Astrocyte (in vitro differentiated cells and primary cell): Measurements from ENCODE around the gene CCDC141.

ENCODE experiments used
- EZH2 ChIP-seq: IDR thresholded peaks from 2 replicates; pipeline ENCODE4 v1.6.1; 2012; ENCODE audit warnings: mild to moderate bottlenecking, low read length, inconsistent platforms; ENCODE audit not compliant: insufficient read depth
- TF ChIP-seq, protein P1 (sequence below): IDR thresholded peaks from 2 replicates; pipeline ENCODE4 v1.5.1; 2011; ENCODE audit warnings: low read depth, mild to moderate bottlenecking, inconsistent platforms, low read length, moderate library complexity; ENCODE audit not compliant: insufficient read depth

DNA sequence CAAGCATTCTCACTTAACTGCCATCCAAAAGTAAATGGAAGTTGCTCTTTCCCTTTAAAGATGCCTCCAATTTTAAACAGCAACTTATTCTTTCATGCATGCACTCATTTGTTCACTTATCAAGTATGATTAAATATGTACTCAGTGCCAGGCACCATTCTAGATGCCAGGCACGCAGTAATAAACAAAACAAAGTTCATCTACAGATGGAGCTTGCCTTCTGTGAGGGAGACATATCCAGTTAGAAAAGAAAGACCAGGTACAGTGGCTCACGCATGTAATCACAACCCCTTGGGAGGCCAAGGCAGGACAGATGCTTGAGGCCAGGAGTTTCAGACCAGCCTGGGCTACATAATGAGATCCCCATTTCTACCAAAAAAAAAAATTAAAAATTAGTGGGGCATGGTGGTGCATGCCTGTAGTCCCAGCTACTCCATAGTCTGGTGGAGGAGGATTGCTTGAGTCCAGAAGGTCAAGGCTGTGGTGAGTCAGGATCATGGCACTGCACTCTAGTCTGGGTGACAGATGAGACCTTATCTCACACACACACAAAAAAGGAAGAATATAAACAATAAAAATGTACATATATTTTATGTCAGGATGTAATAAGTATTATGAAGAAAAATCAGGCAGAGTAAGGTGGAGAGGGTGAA, 19.2 kb upstream of the CCDC141 start:
- TF ChIP-seq EZH2: no peak
- TF ChIP-seq, protein P1, sequence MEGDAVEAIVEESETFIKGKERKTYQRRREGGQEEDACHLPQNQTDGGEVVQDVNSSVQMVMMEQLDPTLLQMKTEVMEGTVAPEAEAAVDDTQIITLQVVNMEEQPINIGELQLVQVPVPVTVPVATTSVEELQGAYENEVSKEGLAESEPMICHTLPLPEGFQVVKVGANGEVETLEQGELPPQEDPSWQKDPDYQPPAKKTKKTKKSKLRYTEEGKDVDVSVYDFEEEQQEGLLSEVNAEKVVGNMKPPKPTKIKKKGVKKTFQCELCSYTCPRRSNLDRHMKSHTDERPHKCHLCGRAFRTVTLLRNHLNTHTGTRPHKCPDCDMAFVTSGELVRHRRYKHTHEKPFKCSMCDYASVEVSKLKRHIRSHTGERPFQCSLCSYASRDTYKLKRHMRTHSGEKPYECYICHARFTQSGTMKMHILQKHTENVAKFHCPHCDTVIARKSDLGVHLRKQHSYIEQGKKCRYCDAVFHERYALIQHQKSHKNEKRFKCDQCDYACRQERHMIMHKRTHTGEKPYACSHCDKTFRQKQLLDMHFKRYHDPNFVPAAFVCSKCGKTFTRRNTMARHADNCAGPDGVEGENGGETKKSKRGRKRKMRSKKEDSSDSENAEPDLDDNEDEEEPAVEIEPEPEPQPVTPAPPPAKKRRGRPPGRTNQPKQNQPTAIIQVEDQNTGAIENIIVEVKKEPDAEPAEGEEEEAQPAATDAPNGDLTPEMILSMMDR: no peak
